Measurements from ENCODE around the gene TNNI3.

- TF ChIP-seq POLR2A (IDR thresholded peaks at IDR 0.05): no peak
- no peak for TF ChIP-seq CTCF (IDR thresholded peaks at IDR 0.05)
- no peak for TF ChIP-seq EP300 (IDR thresholded peaks at IDR 0.05)
- TF ChIP-seq POLR2AphosphoS5 (IDR thresholded peaks at IDR 0.05): no peak
Measured at GRCh38 chr19:55109527-55110291, 47.8 kb downstream of the TNNI3 start.
